Measurements from ENCODE around the gene COL16A1. TPM values are rescaled to one million over a fixed set of nuclear protein-coding genes. Genes with fewer than 3 reads are reported as not detected.

The COL16A1 gene
- total and polyA plus RNA-seq, 4 donors: 0.43 to 3.8 (median 2.3) TPM

DNA sequence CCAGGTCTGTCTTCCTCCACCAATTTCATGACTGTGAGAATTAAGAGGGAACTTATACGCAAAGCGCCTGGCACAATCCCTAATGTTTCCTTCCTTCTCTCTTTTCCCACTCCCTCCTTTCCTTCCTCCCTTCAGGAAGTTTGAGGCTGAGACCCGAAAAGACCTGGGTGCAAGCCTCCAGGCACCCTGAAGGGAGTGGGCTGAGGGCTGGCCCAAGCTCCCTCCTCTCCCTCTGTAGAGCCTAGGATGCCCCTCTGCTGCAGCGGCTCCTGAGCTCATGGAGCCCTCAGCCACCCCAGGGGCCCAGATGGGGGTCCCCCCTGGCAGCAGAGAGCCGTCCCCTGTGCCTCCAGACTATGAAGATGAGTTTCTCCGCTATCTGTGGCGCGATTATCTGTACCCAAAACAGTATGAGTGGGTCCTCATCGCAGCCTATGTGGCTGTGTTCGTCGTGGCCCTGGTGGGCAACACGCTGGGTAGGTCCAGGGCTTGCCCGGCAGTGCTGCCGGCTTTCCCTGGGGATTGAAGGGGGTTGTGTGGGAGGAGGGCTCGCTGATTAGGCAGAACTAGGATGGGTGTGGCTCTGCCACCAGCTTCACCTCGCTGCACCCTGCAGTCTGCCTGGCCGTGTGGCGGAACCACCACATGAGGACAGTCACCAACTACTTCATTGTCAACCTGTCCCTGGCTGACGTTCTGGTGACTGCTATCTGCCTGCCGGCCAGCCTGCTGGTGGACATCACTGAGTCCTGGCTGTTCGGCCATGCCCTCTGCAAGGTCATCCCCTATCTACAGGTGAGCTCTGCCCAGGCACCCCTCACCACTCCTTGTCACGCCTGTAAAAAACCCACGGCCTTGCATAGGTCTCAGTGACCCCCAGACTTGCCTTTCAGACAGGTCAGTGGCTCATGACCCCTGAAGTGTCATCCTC is 84.6 kb downstream of the COL16A1 start (continued):
- TF ChIP-seq, protein P1, sequence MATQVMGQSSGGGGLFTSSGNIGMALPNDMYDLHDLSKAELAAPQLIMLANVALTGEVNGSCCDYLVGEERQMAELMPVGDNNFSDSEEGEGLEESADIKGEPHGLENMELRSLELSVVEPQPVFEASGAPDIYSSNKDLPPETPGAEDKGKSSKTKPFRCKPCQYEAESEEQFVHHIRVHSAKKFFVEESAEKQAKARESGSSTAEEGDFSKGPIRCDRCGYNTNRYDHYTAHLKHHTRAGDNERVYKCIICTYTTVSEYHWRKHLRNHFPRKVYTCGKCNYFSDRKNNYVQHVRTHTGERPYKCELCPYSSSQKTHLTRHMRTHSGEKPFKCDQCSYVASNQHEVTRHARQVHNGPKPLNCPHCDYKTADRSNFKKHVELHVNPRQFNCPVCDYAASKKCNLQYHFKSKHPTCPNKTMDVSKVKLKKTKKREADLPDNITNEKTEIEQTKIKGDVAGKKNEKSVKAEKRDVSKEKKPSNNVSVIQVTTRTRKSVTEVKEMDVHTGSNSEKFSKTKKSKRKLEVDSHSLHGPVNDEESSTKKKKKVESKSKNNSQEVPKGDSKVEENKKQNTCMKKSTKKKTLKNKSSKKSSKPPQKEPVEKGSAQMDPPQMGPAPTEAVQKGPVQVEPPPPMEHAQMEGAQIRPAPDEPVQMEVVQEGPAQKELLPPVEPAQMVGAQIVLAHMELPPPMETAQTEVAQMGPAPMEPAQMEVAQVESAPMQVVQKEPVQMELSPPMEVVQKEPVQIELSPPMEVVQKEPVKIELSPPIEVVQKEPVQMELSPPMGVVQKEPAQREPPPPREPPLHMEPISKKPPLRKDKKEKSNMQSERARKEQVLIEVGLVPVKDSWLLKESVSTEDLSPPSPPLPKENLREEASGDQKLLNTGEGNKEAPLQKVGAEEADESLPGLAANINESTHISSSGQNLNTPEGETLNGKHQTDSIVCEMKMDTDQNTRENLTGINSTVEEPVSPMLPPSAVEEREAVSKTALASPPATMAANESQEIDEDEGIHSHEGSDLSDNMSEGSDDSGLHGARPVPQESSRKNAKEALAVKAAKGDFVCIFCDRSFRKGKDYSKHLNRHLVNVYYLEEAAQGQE (IDR thresholded peaks at IDR 0.05): no peak
- TF ChIP-seq GABPA (IDR thresholded peaks at IDR 0.05 in 1 of 2, conservative IDR thresholded peaks at IDR 0.05 in 1 of 2) (no peak), EGR1 (IDR thresholded peaks at IDR 0.05; ENCODE audit: low read depth in 2 of 2) (no peak), JUND (IDR thresholded peaks at IDR 0.05) (no peak), HNF4A (conservative IDR thresholded peaks at IDR 0.05) (no peak), RAD21 (IDR thresholded peaks at IDR 0.05) (no peak)
- TF ChIP-seq, protein P2, sequence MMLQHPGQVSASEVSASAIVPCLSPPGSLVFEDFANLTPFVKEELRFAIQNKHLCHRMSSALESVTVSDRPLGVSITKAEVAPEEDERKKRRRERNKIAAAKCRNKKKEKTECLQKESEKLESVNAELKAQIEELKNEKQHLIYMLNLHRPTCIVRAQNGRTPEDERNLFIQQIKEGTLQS (IDR thresholded peaks at IDR 0.05): no peak

DNA sequence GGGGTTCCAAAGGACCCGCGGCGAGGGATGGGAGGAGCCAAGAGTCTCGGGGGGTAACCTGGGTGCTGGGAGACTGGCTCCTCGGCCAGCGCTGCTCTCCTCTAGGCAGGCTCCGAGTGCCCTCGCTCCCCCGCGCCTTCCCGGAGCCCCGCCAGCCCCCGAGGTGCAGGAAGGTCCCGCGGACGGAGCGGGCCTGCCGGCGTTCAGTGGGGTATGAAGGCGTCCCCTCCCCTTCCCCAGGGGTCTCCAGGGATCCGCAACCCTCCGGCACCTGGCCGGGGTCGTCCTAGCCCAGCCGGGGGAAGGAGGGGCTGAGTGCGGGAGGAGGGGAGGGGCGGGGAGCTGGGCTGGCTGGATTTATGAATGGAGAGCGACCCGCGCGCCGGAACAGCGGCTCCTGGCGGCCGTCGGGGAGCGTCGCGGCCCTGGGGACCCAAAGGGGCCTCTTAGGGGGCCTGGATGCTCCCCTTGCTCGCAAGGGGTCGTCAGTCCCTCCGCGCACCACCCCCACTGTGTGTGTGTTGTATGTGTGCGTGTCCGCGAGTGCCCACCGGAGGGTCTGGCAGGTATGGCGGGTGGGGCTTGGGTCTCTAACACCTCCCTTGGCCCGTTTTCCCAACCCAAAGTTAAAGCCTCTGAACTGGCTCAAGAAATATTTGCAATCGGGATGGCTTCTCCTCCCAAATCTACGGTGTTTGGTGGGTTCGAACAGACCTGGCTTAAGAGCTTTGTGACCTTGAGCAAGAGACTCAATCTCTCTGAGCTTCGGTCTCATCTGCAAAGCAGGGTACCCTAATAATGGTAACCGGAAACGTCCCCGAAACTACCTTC is 85.7 kb downstream of the COL16A1 start:
- Histone ChIP-seq H3K27ac (ENCODE audit: low read depth in 1 of 2, low read length in 2 of 2) (no peak overlapping the region), H3K4me3 (ENCODE audit: low read depth in 1 of 3, low read length in 3 of 3) (peak overlapping the region in 1 of 3 donors; percentile 48), H3K4me1 (ENCODE audit: control insufficient read depth in 4 of 4, insufficient read depth in 4 of 4, low read length in 3 of 4) (peaks cover 0 to 5% (median 2%) of the 10 kb centered on the region in 4 donors), H3K36me3 (ENCODE audit: control insufficient read depth in 4 of 4, insufficient read depth in 3 of 4, low read depth in 1 of 4, low read length in 3 of 4) (no peaks in the 10 kb centered on the region), H3K27me3 (ENCODE audit: control insufficient read depth in 4 of 4, insufficient read depth in 4 of 4, low read length in 3 of 4) (peaks cover 0 to 9% (median 1%) of the 10 kb centered on the region in 4 donors), H3K9me3 (ENCODE audit: control insufficient read depth in 4 of 4, low read length in 3 of 4) (no peaks in the 10 kb centered on the region), H3K9ac (ENCODE audit: low read depth in 1 of 2, low read length in 2 of 2) (no peak overlapping the region)
- peak; percentile 50 for DNase-seq (ENCODE audit: low spot score)
- 12% methylated on average over 56 of the region's 56 CpGs for WGBS
- TF ChIP-seq FOXA2 (IDR thresholded peaks at IDR 0.05) (no peak), NR2F2 (IDR thresholded peaks at IDR 0.05) (no peak), TAF1 (conservative IDR thresholded peaks at IDR 0.05) (no peak), HNF4G (IDR thresholded peaks at IDR 0.05) (no peak), RAD21 (IDR thresholded peaks at IDR 0.05) (peak in 1 of 2 donors; percentile 57), FOXA1 (IDR thresholded peaks at IDR 0.05) (no peak), HNF4A (conservative IDR thresholded peaks at IDR 0.05) (no peak), GABPA (IDR thresholded peaks at IDR 0.05 in 1 of 2, conservative IDR thresholded peaks at IDR 0.05 in 1 of 2) (no peak), JUND (IDR thresholded peaks at IDR 0.05) (no peak), YY1 (IDR thresholded peaks at IDR 0.05) (no peak), EGR1 (IDR thresholded peaks at IDR 0.05; ENCODE audit: low read depth in 2 of 2) (no peak)
- TF ChIP-seq, protein P3, sequence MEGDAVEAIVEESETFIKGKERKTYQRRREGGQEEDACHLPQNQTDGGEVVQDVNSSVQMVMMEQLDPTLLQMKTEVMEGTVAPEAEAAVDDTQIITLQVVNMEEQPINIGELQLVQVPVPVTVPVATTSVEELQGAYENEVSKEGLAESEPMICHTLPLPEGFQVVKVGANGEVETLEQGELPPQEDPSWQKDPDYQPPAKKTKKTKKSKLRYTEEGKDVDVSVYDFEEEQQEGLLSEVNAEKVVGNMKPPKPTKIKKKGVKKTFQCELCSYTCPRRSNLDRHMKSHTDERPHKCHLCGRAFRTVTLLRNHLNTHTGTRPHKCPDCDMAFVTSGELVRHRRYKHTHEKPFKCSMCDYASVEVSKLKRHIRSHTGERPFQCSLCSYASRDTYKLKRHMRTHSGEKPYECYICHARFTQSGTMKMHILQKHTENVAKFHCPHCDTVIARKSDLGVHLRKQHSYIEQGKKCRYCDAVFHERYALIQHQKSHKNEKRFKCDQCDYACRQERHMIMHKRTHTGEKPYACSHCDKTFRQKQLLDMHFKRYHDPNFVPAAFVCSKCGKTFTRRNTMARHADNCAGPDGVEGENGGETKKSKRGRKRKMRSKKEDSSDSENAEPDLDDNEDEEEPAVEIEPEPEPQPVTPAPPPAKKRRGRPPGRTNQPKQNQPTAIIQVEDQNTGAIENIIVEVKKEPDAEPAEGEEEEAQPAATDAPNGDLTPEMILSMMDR (IDR thresholded peaks at IDR 0.05; ENCODE audit: low read depth, low read length, missing input control): peak; percentile 34
- TF ChIP-seq, protein P4, sequence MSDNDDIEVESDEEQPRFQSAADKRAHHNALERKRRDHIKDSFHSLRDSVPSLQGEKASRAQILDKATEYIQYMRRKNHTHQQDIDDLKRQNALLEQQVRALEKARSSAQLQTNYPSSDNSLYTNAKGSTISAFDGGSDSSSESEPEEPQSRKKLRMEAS (IDR thresholded peaks at IDR 0.05): no peak
- TF ChIP-seq, protein P2 (IDR thresholded peaks at IDR 0.05): no peak

All from liver (tissue), 9 donors.